ENCODE results near the gene GTF2A2.
"Not testable (repeated sequence)": the region's sequence is repeated elsewhere in the genome, so short reads cannot be mapped to it uniquely, and the experiment has no call there.

Gene GTF2A2, protein sequence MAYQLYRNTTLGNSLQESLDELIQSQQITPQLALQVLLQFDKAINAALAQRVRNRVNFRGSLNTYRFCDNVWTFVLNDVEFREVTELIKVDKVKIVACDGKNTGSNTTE

DNA sequence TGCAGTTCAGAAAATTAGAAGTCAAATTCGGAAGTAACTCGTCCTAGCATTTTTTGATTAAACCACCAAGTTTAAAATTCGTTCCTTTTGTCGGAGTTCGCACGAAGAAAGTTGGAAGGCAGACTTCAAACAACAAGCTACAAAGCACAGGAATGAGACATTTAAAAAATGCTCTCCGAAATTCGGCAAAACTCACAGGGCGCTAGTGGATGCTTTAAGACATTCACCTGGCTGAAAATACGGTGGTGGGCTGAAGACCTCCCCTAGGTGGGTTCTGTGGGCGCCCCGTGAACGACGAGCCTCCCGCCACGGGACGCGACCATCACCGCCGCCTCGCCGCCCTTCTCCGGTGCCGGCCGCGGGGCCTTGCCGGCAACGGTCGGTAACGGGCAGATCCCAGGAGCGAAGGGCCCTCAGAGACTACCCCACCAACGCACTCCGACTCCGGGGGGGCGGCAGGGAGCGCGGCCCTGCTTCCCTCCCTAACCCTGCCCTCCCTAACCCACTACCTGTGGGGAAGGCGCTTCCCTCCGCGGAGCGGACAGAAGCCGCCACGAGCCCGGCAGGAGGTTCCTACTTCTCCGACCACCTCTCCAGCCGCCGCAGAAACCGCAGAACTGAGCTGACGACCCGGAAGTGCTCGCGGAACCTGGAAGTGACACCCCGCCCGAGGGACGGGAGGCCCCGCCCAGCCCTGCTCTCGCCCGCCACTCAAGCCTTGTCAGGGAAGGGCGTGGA, at the start of gene GTF2A2:
Gene GTF2A2 (minus strand): TSS at position 619 of the 738 bp plus-strand sequence. CDS start 5,238 bp downstream, outside the sequence.
- peak; percentile 75 for DNase-seq (ENCODE audit: extremely low read depth, low read depth)
- H3K4me3 ChIP-seq (replicated peaks; ENCODE audit: low read depth, low read length), result peak within 1 kb of the TSS; percentile 85
- TF ChIP-seq, protein P1, sequence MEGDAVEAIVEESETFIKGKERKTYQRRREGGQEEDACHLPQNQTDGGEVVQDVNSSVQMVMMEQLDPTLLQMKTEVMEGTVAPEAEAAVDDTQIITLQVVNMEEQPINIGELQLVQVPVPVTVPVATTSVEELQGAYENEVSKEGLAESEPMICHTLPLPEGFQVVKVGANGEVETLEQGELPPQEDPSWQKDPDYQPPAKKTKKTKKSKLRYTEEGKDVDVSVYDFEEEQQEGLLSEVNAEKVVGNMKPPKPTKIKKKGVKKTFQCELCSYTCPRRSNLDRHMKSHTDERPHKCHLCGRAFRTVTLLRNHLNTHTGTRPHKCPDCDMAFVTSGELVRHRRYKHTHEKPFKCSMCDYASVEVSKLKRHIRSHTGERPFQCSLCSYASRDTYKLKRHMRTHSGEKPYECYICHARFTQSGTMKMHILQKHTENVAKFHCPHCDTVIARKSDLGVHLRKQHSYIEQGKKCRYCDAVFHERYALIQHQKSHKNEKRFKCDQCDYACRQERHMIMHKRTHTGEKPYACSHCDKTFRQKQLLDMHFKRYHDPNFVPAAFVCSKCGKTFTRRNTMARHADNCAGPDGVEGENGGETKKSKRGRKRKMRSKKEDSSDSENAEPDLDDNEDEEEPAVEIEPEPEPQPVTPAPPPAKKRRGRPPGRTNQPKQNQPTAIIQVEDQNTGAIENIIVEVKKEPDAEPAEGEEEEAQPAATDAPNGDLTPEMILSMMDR (IDR thresholded peaks at IDR 0.05; ENCODE audit: low read depth, low read length, missing control alignments), result no peak

DNA sequence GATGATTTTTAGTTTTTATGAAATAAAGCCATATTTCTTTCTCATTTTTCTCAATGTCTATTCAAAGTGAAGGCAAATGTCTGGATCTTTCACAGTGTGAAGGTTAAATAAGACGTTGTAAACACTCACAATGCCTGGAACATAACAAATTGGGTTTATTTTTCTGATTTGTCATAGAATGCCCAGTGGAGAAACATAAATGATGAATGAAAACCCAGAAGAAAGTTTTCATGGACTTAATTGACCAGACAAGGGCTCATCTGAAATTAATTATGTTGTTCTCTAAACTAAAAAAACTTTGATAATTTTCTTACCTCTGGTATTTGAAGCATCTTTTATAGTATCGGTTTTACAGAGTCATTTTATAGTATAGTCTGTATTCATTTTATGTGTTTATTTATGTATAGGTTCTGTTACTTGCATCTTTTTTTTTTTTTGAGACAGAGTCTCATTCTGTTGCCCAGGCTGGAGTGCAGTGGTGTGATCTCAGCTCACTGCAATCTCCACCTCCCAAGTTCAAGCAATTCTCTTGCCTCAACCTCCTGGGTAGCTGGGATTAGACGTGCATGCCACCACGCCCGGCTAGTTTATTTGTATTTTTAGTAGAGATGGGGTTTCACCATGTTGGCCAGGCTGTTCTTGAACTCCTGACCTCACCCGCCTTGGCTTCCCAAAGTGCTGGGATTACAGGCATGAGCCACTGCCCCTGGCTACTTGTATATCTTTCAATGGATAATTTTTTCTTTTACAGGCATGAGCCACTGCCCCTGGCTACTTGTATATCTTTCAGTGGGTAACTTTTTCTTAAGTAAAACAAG, 46.9 kb upstream of the GTF2A2 start:
- TF ChIP-seq, protein P1 (IDR thresholded peaks at IDR 0.05; ENCODE audit: low read depth, low read length, missing control alignments), result no peak
- DNase-seq (ENCODE audit: extremely low read depth, low read depth), result no peak
- H3K4me3 ChIP-seq (replicated peaks; ENCODE audit: low read depth, low read length), result no peak overlapping the region

DNA sequence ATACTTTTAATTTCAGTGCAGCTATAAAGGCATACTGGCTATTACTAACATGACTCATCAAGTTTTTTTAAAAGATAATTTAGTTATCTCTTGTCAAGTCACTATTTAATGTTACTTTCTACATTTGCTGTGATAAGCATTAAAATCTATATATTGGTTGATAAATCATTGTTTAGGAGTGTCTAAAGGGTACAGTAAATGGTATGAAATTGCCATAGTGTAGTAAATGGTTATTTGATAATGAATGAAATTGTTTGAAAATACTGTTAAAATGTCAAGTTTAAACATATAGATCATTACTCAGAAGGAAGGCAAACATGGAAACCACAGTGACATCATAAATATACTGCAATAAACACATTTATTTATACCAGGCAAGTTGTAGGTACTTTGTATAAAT, 45.0 kb upstream of the GTF2A2 start:
- TF ChIP-seq, protein P1 (IDR thresholded peaks at IDR 0.05; ENCODE audit: low read depth, low read length, missing control alignments), result no peak
- no peak overlapping the region for H3K4me3 ChIP-seq (replicated peaks; ENCODE audit: low read depth, low read length)
- no peak for DNase-seq (ENCODE audit: extremely low read depth, low read depth)

DNA sequence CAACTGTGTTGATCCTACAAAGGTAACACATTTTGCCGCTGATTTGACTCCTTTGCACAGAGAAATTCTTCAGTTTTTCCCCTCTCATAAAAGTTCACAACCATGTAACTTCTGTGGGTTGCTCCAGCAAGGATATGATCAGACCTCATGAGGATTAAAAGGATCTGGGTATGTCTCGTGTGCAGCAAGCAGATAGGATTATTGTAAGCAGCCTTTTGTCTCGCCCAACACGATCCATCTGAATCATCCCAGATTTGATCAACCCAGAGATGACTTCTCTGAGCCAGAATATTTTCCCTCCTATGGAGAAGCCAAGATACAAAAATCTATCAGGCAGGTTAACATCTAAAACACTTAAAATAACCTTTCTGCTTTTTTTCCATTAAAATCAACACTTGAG, 44.6 kb upstream of the GTF2A2 start:
- no peak overlapping the region for H3K4me3 ChIP-seq (replicated peaks; ENCODE audit: low read depth, low read length)
- TF ChIP-seq, protein P1 (IDR thresholded peaks at IDR 0.05; ENCODE audit: low read depth, low read length, missing control alignments), result no peak
- DNase-seq (ENCODE audit: extremely low read depth, low read depth), result no peak

DNA sequence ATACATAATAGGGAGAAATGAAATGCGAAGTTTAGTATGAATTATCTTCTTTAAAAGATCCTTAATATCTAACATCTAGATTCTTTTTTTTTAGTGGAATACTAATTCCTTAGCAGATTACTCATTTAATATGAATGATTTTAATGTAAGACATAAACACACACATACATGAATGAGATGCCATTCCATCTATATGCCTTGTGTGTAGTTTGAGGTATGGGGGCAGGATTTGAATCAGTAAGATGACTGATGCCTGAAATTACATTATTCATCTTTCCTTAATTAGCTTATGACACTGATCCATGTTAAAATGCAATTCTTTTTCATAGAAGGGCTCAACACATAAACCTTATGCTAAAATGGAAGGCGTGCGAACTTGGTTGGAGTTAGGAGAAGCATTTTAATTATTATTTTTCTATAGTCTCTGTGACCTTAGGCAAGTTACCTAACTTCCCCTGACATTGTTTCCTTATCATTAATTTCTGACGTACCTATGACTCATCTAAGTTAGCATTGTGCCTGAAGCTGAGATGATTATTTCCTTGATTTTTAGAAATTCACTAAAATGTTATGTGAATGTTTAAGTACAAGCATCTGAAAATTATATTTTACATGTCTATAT, 42.6 kb upstream of the GTF2A2 start:
- TF ChIP-seq, protein P1 (IDR thresholded peaks at IDR 0.05; ENCODE audit: low read depth, low read length, missing control alignments), result no peak
- DNase-seq (ENCODE audit: extremely low read depth, low read depth), result no peak
- no peak overlapping the region for H3K4me3 ChIP-seq (replicated peaks; ENCODE audit: low read depth, low read length)

DNA sequence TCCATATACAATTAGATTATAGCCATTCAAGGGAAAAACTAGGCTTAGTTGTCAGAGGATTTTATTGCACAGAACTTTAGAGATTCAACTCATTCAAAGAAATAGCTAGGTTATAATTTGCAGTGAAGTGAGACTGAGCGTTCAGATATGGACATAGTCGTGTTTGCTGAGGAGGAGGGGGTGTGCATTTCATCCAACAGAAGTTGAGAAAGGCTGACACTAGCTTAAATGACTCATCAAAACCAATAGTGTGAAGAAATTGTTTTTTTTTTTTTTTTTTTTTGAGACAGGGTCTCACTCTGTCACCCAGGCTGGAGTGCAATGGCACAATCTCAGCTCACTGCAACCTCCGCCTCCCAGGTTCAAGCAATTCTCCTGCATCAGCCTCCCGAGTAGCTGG, 40.8 kb upstream of the GTF2A2 start:
- DNase-seq (ENCODE audit: extremely low read depth, low read depth); H3K4me3 ChIP-seq (replicated peaks; ENCODE audit: low read depth, low read length): not testable (repeated sequence)

DNA sequence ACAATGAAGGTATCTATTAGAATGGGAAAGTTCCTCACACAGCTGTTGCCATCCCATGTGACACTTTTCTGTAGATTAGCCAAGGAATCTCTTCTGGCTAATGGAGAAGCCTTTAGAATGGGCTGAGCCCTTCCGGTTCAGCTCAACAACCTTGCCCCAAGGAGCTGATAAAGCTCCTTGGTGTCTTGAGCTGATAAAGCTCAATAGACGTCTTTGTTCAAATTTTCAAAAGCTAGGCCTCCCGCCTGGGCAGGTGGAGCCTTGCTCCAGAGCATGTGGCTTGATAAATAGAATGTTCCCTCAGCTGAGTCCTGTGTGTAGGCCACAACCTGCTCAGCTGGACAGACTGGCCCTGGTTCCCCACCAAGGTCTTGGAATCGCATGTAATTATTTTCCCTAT, 39.0 kb upstream of the GTF2A2 start:
- TF ChIP-seq, protein P1 (IDR thresholded peaks at IDR 0.05; ENCODE audit: low read depth, low read length, missing control alignments), result no peak
- no peak for DNase-seq (ENCODE audit: extremely low read depth, low read depth)
- no peak overlapping the region for H3K4me3 ChIP-seq (replicated peaks; ENCODE audit: low read depth, low read length)

All from HFF-Myc (cell line).